ENCODE data around the gene ZFYVE28.

DNA sequence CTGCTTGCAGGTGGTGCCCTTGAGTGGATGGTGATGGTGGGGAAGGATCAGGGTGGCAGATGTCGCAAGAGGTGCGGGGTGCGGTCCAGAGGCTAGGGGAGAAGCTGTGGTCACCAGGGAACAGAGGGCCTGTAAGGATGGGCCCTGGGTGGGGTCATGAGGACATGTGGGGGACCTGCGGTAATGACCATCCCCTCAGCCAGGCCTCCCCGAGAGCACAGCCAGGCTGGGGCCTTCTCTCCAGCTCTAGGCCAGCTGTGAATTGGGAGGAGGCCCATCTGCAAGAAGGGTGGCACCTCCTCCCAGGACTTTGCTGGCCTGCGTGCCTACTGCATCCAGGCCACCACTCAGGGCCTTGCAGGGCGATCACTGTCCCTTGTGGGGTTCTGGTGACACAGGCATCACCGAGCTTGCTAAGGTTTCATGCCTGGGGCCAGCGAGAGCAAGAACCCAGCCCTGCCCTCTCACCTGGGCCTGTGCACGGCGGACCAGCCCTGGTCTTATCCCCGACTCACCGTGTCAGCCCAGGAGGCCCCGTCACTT is 122.5 kb downstream of the ZFYVE28 start:
- no peak for TF ChIP-seq MAX (IDR thresholded peaks at IDR 0.05)
- no peak for TF ChIP-seq TAF1 (IDR thresholded peaks at IDR 0.05; ENCODE audit: low read depth)
- no peak for TF ChIP-seq USF1 (IDR thresholded peaks at IDR 0.05)
- TF ChIP-seq EP300 (IDR thresholded peaks at IDR 0.05; ENCODE audit: borderline replicate concordance) = no peak
- no peak for TF ChIP-seq TCF12 (IDR thresholded peaks at IDR 0.05; ENCODE audit: low read depth)
- no peak for TF ChIP-seq EGR1 (IDR thresholded peaks at IDR 0.05)
- no peak for TF ChIP-seq RAD21 (IDR thresholded peaks at IDR 0.05; ENCODE audit: low read depth)
